Mammary epithelial cell (primary cell): ENCODE measurements around the gene NRN1.

Experiments
- EZH2 ChIP-seq: IDR thresholded peaks from 2 replicates; pipeline ENCODE4 v1.6.1; 2012; ENCODE audit warnings: low read length, inconsistent platforms, borderline replicate concordance
- TF ChIP-seq, protein P1 (sequence below), 2 donors: IDR thresholded peaks in 1 of 2; conservative IDR thresholded peaks in 1 of 2; 2 replicates each; pipeline ENCODE4 v1.5.1; 2011 to 2012; ENCODE audit warnings: inconsistent platforms in 2 of 2, low read length in 2 of 2, mild to moderate bottlenecking in 2 of 2, control low read depth in 1 of 2, low read depth in 1 of 2; ENCODE audit not compliant: insufficient read depth in 1 of 2; ENCODE audit errors: extremely low read depth in 1 of 2

DNA sequence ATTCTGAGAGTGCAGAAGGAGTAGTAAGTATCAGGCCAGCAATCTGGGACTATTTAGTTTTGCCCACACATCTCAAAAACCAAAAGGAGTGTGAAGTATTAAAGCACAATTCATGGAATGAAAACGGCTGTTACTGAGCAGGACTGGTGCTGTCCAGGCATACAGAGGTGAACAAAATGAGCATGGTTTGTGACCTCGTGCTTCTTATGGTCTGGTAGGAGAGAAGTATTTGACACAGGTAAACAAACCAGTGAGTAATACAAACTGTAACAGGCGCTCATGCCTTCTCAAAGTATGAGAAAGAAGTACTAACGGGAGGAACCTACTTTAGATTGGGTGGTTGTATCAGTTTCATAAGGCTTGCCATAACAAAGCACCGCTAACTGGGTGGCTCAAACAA is 17.5 kb upstream of the NRN1 start:
- TF ChIP-seq, protein P1, sequence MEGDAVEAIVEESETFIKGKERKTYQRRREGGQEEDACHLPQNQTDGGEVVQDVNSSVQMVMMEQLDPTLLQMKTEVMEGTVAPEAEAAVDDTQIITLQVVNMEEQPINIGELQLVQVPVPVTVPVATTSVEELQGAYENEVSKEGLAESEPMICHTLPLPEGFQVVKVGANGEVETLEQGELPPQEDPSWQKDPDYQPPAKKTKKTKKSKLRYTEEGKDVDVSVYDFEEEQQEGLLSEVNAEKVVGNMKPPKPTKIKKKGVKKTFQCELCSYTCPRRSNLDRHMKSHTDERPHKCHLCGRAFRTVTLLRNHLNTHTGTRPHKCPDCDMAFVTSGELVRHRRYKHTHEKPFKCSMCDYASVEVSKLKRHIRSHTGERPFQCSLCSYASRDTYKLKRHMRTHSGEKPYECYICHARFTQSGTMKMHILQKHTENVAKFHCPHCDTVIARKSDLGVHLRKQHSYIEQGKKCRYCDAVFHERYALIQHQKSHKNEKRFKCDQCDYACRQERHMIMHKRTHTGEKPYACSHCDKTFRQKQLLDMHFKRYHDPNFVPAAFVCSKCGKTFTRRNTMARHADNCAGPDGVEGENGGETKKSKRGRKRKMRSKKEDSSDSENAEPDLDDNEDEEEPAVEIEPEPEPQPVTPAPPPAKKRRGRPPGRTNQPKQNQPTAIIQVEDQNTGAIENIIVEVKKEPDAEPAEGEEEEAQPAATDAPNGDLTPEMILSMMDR (conservative IDR thresholded peaks at IDR 0.05 in 1 of 2, IDR thresholded peaks at IDR 0.05 in 1 of 2; ENCODE audit: extremely low read depth in 1 of 2, insufficient read depth in 1 of 2, low read depth in 1 of 2, low read length in 2 of 2), result no peak
- no peak for TF ChIP-seq EZH2
